Transverse colon (tissue), 4 donors: ENCODE results near the gene NAALADL2. TPM values are rescaled to one million over a fixed set of nuclear protein-coding genes. Genes with fewer than 3 reads are reported as not detected.

Experiments
- DNase-seq: peaks from one replicate; pipeline ENCODE4 v3.0.0-alpha.2; 2019
- H3K27ac ChIP-seq, 4 donors: fragments of 200-600 bp; sonication (generic); 2 replicates each; pipeline ENCODE4 v1.5.1; 2016 to 2018; ENCODE audit warnings: inconsistent platforms in 4 of 4
- H3K27me3 ChIP-seq: fragments of 200-600 bp; sonication (generic); 2 replicates; pipeline ENCODE4 v1.5.1; 2017; ENCODE audit warnings: inconsistent platforms
- H3K36me3 ChIP-seq, 4 donors: fragments of 200-600 bp; sonication (generic); 2 replicates each; pipeline ENCODE4 v1.5.1; 2017 to 2019; ENCODE audit warnings: inconsistent platforms in 4 of 4
- H3K4me1 ChIP-seq, 4 donors: fragments of 200-600 bp; sonication (generic); 2 replicates each; pipeline ENCODE4 v1.5.1; 2017 to 2020; ENCODE audit warnings: inconsistent platforms in 4 of 4
- H3K4me3 ChIP-seq, 4 donors: fragments of 200-600 bp; sonication (generic); 1 replicate in 1 of 4; 2 replicates in 3 of 4; pipeline versions ENCODE4 v1.5.1 to v1.6.1; 2017 to 2019; ENCODE audit warnings: inconsistent platforms in 4 of 4
- H3K9me3 ChIP-seq, 2 donors: fragments of 200-600 bp; sonication (generic); 2 replicates each; pipeline ENCODE4 v1.5.1; 2017 to 2019; ENCODE audit warnings: inconsistent platforms in 2 of 2
- EP300 ChIP-seq: sonication (generic); formaldehyde crosslinking; IDR thresholded peaks from one replicate; pipeline ENCODE4 v1.6.1; 2017; ENCODE audit warnings: antibody characterized with exemption, low read depth
- POLR2A ChIP-seq: fragments of 450-650 bp; IDR thresholded peaks from one replicate; pipeline ENCODE4 v1.6.1; 2016; ENCODE audit warnings: antibody characterized with exemption, mild to moderate bottlenecking, moderate library complexity
- POLR2AphosphoS5 ChIP-seq, 3 donors: sonication (generic); formaldehyde crosslinking; IDR thresholded peaks; one replicate each; pipeline ENCODE4 v1.6.1; 2016; ENCODE audit warnings: antibody characterized with exemption in 3 of 3
- WGBS, 2 donors: methylation state at CpG; one replicate each; pipeline ENCODE4 v1.1.5; 2018; ENCODE audit warnings: low coverage in 1 of 2; 5-methylcytosine and 5-hydroxymethylcytosine counted together
- in situ Hi-C, 4 donors: fragments of 200-750 bp; cut with MboI; loops; one replicate each; pipeline versions ENCODE4 v1.15.0 to v1.15.1; 2017; ENCODE audit warnings: low sequenced_read_pairs in 3 of 4, low pct_ligation_motif_present in 1 of 4, low pct_unique_long_range_greater_than_20kb in 1 of 4
- intact Hi-C: fragments of 100-400 bp; cut with DNase I; formaldehyde crosslinking; loops from one replicate; pipeline ENCODE4 v1.15.1; 2023; ENCODE audit warnings: low total_unique reads
- total RNA-seq, 4 donors: library from RNA; depleted of rRNA; stranded (reverse); fragments of >200 nt; gene quantifications; one replicate each; pipeline ENCODE4 v1.1.0, GENCODE V29; 2016
- TF ChIP-seq, protein P1 (sequence below), 5 experiments: fragments of 200-600 bp in 3 of 5; fragments of 450-650 bp in 2 of 5; sonication (generic) in 3 of 5; IDR thresholded peaks; 1 replicate in 2 of 5; 2 replicates in 3 of 5; pipeline ENCODE4 v1.5.1; 2016 to 2017; ENCODE audit warnings: antibody characterized with exemption in 5 of 5, inconsistent platforms in 3 of 5, mild to moderate bottlenecking in 2 of 5, moderate library complexity in 1 of 5

Gene NAALADL2
- total RNA-seq, 4 donors from 2014 or later = 10.1 to 22.7 (median 15.1) TPM

- Histone ChIP-seq H3K4me3 (no peak overlapping the region), H3K4me1 (no peaks in the 10 kb centered on the region), H3K27ac (no peak overlapping the region), H3K9me3 (no peaks in the 10 kb centered on the region), H3K27me3 (no peaks in the 10 kb centered on the region), H3K36me3 (no peaks in the 10 kb centered on the region)
- intact Hi-C loops = no loop called here
- in situ Hi-C loops = no loop called here
- TF ChIP-seq, protein P1, sequence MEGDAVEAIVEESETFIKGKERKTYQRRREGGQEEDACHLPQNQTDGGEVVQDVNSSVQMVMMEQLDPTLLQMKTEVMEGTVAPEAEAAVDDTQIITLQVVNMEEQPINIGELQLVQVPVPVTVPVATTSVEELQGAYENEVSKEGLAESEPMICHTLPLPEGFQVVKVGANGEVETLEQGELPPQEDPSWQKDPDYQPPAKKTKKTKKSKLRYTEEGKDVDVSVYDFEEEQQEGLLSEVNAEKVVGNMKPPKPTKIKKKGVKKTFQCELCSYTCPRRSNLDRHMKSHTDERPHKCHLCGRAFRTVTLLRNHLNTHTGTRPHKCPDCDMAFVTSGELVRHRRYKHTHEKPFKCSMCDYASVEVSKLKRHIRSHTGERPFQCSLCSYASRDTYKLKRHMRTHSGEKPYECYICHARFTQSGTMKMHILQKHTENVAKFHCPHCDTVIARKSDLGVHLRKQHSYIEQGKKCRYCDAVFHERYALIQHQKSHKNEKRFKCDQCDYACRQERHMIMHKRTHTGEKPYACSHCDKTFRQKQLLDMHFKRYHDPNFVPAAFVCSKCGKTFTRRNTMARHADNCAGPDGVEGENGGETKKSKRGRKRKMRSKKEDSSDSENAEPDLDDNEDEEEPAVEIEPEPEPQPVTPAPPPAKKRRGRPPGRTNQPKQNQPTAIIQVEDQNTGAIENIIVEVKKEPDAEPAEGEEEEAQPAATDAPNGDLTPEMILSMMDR (IDR thresholded peaks at IDR 0.05) = no peak
- TF ChIP-seq POLR2A (no peak), EP300 (no peak), POLR2AphosphoS5 (IDR thresholded peaks at IDR 0.05) (no peak)
- WGBS, 2 donors = 29 to 81% methylated on average over 1 of the region's 1 CpG
- no peak for DNase-seq
These were observed 407.3 kb downstream of the NAALADL2 start for GRCh38 chr3:175266478-175266877.

DNA sequence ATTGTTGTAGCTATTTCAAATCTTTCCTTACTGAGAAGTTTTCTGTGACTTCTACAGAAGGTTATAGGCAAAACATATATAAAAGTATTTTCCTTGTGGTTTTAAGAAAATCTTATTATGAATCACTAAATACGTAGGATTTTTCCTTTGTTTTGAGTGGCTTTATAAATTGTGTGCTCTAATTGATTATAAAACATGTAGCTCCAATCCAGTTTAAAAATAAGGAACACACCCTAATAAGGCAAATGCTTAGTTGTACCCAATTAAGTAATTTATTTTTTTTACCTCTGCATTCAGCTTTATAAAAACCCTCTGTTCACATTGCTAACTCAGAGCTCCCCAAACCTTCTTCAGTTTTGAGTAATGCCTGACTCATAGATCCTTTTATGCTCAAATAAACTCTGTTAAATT, 408.0 kb downstream of the NAALADL2 start:
- no peak for DNase-seq
- Histone ChIP-seq H3K4me1 (no peaks in the 10 kb centered on the region), H3K9me3 (no peaks in the 10 kb centered on the region), H3K27ac (no peak overlapping the region), H3K4me3 (no peak overlapping the region), H3K36me3 (no peaks in the 10 kb centered on the region), H3K27me3 (no peaks in the 10 kb centered on the region)
- in situ Hi-C loops (no loop called here), intact Hi-C loops (no loop called here)
- 73 to 100% methylated on average over 1 of the region's 1 CpG for WGBS, 2 donors
- TF ChIP-seq, protein P1 (IDR thresholded peaks at IDR 0.05) = no peak
- no peak for TF ChIP-seq EP300
- no peak for TF ChIP-seq POLR2A
- no peak for TF ChIP-seq POLR2AphosphoS5 (IDR thresholded peaks at IDR 0.05)

GRCh38 chr3:175267561-175267960, 408.4 kb downstream of the NAALADL2 start:
- intact Hi-C loops = no loop called here
- no peak for DNase-seq
- no peaks in the 10 kb centered on the region for H3K36me3 ChIP-seq
- TF ChIP-seq EP300 (no peak), POLR2A (no peak), POLR2AphosphoS5 (IDR thresholded peaks at IDR 0.05) (no peak)
- TF ChIP-seq, protein P1 (IDR thresholded peaks at IDR 0.05) = no peak
- in situ Hi-C loops = no loop called here
- no peaks in the 10 kb centered on the region for H3K27me3 ChIP-seq
- H3K4me3 ChIP-seq = no peak overlapping the region
- no peak overlapping the region for H3K27ac ChIP-seq
- H3K4me1 ChIP-seq = no peaks in the 10 kb centered on the region
- no peaks in the 10 kb centered on the region for H3K9me3 ChIP-seq
- WGBS, 2 donors = 0 to 46% methylated on average over 1 of the region's 1 CpG

- TF ChIP-seq POLR2AphosphoS5 (IDR thresholded peaks at IDR 0.05) (no peak), POLR2A (no peak), EP300 (no peak)
- TF ChIP-seq, protein P1 (IDR thresholded peaks at IDR 0.05) = no peak
- Histone ChIP-seq H3K4me3 (no peak overlapping the region), H3K36me3 (no peaks in the 10 kb centered on the region), H3K27me3 (no peaks in the 10 kb centered on the region), H3K4me1 (no peaks in the 10 kb centered on the region), H3K27ac (no peak overlapping the region), H3K9me3 (no peaks in the 10 kb centered on the region)
- in situ Hi-C loops = no loop called here
- intact Hi-C loops = no loop called here
- WGBS, 2 donors = 86 to 89% methylated on average over 8 to 9 of the region's 9 CpGs
- no peak for DNase-seq
These were observed 410.3 kb downstream of the NAALADL2 start for GRCh38 chr3:175269394-175269793.
